B cell (primary cell): ENCODE results near the gene LMNB1. TPM values are rescaled to one million over a fixed set of nuclear protein-coding genes. Genes with fewer than 3 reads are reported as not detected.

Experiments used
- ATAC-seq: fragments of 200-7000 bp; cut with Tn5 transposase; one replicate; pipeline ENCODE4 v1.10.0; 2021; ENCODE audit warnings: low read depth, mild to moderate bottlenecking, moderate number of reproducible peaks, moderate library complexity
- CTCF ChIA-PET: fragments of 350-600 bp; sonication (Branson Sonifier 250); formaldehyde crosslinking; loops from one replicate; lab custom pipeline; 2021; ENCODE audit warnings: antibody characterized with exemption, inconsistent platforms; lab: Charles Lee
- POLR2A ChIA-PET: fragments of 350-600 bp; sonication (Branson Sonifier 250); formaldehyde crosslinking; loops from one replicate; lab custom pipeline; 2021; ENCODE audit warnings: antibody characterized with exemption; lab: Charles Lee
- DNase-seq: peaks from one replicate; pipeline ENCODE4 v3.0.0; 2013
- H2AFZ ChIP-seq: 2 replicates; pipeline ENCODE4 v1.6.1; 2012; ENCODE audit warnings: mild to moderate bottlenecking, low read depth, low read length; ENCODE audit not compliant: insufficient read depth, poor library complexity, severe bottlenecking
- H3K27ac ChIP-seq, 2 donors: 1 replicate in 1 of 2; 2 replicates in 1 of 2; pipeline ENCODE4 v1.5.1; 2012 to 2013; ENCODE audit warnings: low read length in 2 of 2, mild to moderate bottlenecking in 2 of 2, moderate library complexity in 1 of 2
- H3K27me3 ChIP-seq, 4 experiments: fragments of 200-600 bp in 1 of 4; sonication (generic) in 1 of 4; replicated peaks in 1 of 4; 1 replicate in 2 of 4; 2 replicates in 2 of 4; pipeline versions ENCODE4 v1.6.1 to v1.7.0; 2013 to 2016; ENCODE audit warnings: low read length in 3 of 4, mild to moderate bottlenecking in 2 of 4, mixed read lengths in 1 of 4, moderate library complexity in 1 of 4; ENCODE audit not compliant: insufficient read depth in 4 of 4, control insufficient read depth in 3 of 4; ENCODE audit errors: control extremely low read depth in 1 of 4
- H3K36me3 ChIP-seq, 2 experiments: replicated peaks in 1 of 2; 1 replicate in 1 of 2; 2 replicates in 1 of 2; pipeline versions ENCODE4 v1.6.1 to v1.7.1; 2013; ENCODE audit warnings: low read length in 1 of 2; ENCODE audit not compliant: insufficient read depth in 2 of 2, control insufficient read depth in 1 of 2; ENCODE audit errors: control extremely low read depth in 1 of 2, extremely low read depth in 1 of 2
- H3K4me1 ChIP-seq, 2 donors: fragments of 200-600 bp in 1 of 2; sonication (generic) in 1 of 2; 1 replicate in 1 of 2; 2 replicates in 1 of 2; pipeline versions ENCODE4 v1.5.1 to v1.6.1; 2013 to 2017; ENCODE audit warnings: low read length in 2 of 2; ENCODE audit not compliant: control insufficient read depth in 2 of 2, insufficient read depth in 2 of 2
- H3K4me2 ChIP-seq: replicated peaks from 2 replicates; pipeline ENCODE3; 2012; ENCODE audit warnings: mild to moderate bottlenecking, low read depth, low read length; ENCODE audit not compliant: poor library complexity, severe bottlenecking
- H3K4me3 ChIP-seq, 5 experiments: fragments of 200-600 bp in 1 of 5; sonication (generic) in 1 of 5; 1 replicate in 3 of 5; 2 replicates in 2 of 5; pipeline versions ENCODE4 v1.5.1 to v1.7.0; 2011 to 2016; ENCODE audit warnings: low read length in 4 of 5, mild to moderate bottlenecking in 4 of 5, low read depth in 2 of 5, control low read depth in 1 of 5, moderate library complexity in 1 of 5; ENCODE audit not compliant: insufficient read depth in 1 of 5; ENCODE audit errors: control extremely low read depth in 1 of 5, extremely low read depth in 1 of 5
- H3K79me2 ChIP-seq: fragments of 200-600 bp; sonication (generic); one replicate; pipeline ENCODE4 v1.6.0; 2016; ENCODE audit warnings: low read length; ENCODE audit not compliant: control insufficient read depth, insufficient read depth
- H3K9ac ChIP-seq: fragments of 200-600 bp; sonication (generic); 2 replicates; pipeline ENCODE4 v1.6.1; 2017; ENCODE audit warnings: mild to moderate bottlenecking, low read length, moderate library complexity
- H3K9me3 ChIP-seq, 3 donors: one replicate each; pipeline versions ENCODE4 v1.6.1 to v1.7.1; 2013; ENCODE audit warnings: low read length in 2 of 3; ENCODE audit not compliant: control insufficient read depth in 2 of 3, insufficient read depth in 1 of 3; ENCODE audit errors: control extremely low read depth in 1 of 3
- H4K20me1 ChIP-seq: 2 replicates; pipeline ENCODE4 v1.6.0; 2012; ENCODE audit warnings: mild to moderate bottlenecking, low read length; ENCODE audit not compliant: insufficient read depth, control insufficient read depth, poor library complexity, severe bottlenecking
- H3K27ac Mint-ChIP-seq: one replicate; pipeline ENCODE4 v1.8.0; 2021; ENCODE audit warnings: mixed read lengths
- H3K27me3 Mint-ChIP-seq: one replicate; pipeline ENCODE4 v1.8.0; 2021; ENCODE audit warnings: mixed read lengths
- H3K4me1 Mint-ChIP-seq: one replicate; pipeline ENCODE4 v1.8.0; 2021; ENCODE audit warnings: mixed read lengths
- H3K4me3 Mint-ChIP-seq: one replicate; pipeline ENCODE4 v1.8.0; 2021; ENCODE audit warnings: mixed read lengths
- H3K9me3 Mint-ChIP-seq: one replicate; pipeline ENCODE4 v1.8.0; 2022; ENCODE audit warnings: mixed read lengths; ENCODE audit not compliant: insufficient read depth
- EZH2 ChIP-seq: IDR thresholded peaks from 2 replicates; pipeline ENCODE4 v1.6.1; 2012; ENCODE audit warnings: borderline replicate concordance, low read depth, mild to moderate bottlenecking, moderate library complexity, low read length; ENCODE audit not compliant: insufficient read depth, poor library complexity, severe bottlenecking
- WGBS: methylation state at CpG from one replicate; pipeline ENCODE4 v1.1.5; 2013; ENCODE audit warnings: missing lambda C conversion rate; ENCODE audit not compliant: insufficient coverage; 5-methylcytosine and 5-hydroxymethylcytosine counted together
- intact Hi-C: fragments of 100-400 bp; cut with micrococcal nuclease; formaldehyde crosslinking; loops from one replicate; pipeline ENCODE4 v1.10.0; 2022
- polyA plus RNA-seq: library from polyadenylated mRNA; depleted of rRNA; stranded (reverse); fragments of >200 nt; gene quantifications from 2 replicates; pipeline ENCODE4 v1.2.3, GENCODE V29; 2012
- total RNA-seq, 2 donors: library from RNA; stranded (reverse); fragments of 120-200 nt in 1 of 2; gene quantifications; 1 replicate in 1 of 2; 2 replicates in 1 of 2; pipeline versions ENCODE4 v1.2.3 to v1.2.4, GENCODE V29; 2013 to 2022
- TF ChIP-seq, protein P1 (sequence below): fragments of 200-600 bp; IDR thresholded peaks from one replicate; pipeline ENCODE4 v1.8.0; 2022; ENCODE audit warnings: antibody characterized with exemption, mild to moderate bottlenecking

The LMNB1 gene
- total and polyA plus RNA-seq, 2 donors (not counting 1 experiment from before 2014, with no cell fraction given): 10.5 to 25.1 TPM

DNA sequence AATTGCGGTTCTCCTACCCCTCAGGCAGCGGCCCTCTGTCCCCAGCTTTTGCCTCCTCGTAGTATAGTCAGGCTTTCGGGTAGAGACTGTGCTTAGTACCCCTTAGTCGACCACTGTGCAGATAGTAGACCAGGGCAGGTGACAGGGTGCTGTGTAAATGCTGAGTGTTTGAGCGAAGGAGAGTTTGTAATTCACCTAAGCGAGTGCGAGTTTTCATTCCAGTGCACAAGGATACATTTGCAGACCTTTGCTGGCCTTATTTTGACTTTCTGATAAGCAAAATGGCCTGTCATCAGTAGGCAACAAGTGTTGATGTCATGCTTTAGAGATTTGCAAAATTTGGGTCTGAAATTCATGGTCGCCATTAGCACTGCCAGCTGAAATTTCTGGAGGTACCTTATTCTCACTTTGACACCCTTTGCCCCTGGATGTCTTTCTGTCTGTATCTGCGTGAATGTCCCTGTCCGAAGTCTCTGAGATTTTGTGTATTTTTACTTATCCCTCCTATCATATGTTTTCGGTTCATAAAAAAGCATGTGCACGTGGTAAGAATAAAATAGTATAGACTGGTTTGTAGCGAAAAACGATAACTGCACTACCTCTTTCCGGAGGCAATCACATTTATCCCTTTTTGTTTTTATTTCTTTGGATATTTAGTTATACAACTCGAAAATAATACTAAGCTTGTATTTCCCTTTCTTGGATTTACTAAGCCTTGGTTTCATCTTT lies 1.9 kb downstream of the LMNB1 start:
- Mint-ChIP-seq H3K27ac (peak overlapping the region; percentile 99), H3K4me1 (peaks cover 35% of the 10 kb centered on the region), H3K9me3 (no peaks in the 10 kb centered on the region), H3K27me3 (no peaks in the 10 kb centered on the region), H3K4me3 (peak overlapping the region; percentile 92)
- Histone ChIP-seq H3K27me3 (no peaks in the 10 kb centered on the region), H3K27ac (peak overlapping the region; percentile 88 to 97), H4K20me1 (peaks cover 4% of the 10 kb centered on the region), H2AFZ (peak overlapping the region; percentile 97), H3K4me1 (peaks cover 19 to 32% of the 10 kb centered on the region in 2 donors), H3K36me3 (no peaks in the 10 kb centered on the region), H3K4me3 (peak overlapping the region; percentile 78 to 96 (median 81)), H3K4me2 (peak overlapping the region; percentile 85), H3K9ac (peak overlapping the region; percentile 84), H3K79me2 (peaks cover 52% of the 10 kb centered on the region), H3K9me3 (peaks cover 0 to 3% (median 0%) of the 10 kb centered on the region in 3 donors)
- TF ChIP-seq, protein P1, sequence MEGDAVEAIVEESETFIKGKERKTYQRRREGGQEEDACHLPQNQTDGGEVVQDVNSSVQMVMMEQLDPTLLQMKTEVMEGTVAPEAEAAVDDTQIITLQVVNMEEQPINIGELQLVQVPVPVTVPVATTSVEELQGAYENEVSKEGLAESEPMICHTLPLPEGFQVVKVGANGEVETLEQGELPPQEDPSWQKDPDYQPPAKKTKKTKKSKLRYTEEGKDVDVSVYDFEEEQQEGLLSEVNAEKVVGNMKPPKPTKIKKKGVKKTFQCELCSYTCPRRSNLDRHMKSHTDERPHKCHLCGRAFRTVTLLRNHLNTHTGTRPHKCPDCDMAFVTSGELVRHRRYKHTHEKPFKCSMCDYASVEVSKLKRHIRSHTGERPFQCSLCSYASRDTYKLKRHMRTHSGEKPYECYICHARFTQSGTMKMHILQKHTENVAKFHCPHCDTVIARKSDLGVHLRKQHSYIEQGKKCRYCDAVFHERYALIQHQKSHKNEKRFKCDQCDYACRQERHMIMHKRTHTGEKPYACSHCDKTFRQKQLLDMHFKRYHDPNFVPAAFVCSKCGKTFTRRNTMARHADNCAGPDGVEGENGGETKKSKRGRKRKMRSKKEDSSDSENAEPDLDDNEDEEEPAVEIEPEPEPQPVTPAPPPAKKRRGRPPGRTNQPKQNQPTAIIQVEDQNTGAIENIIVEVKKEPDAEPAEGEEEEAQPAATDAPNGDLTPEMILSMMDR: no peak
- no peak for TF ChIP-seq EZH2
- DNase-seq (no peak), ATAC-seq (no peak)
- CTCF ChIA-PET: interaction anchor here (1.1 to 10.9 kb wide), 14 partner anchors 8 to 294 kb away, joined by 3 to 289 read pairs (median 12); partner anchors contain the start of genes C5orf63 and PHAX
- POLR2A ChIA-PET: interaction anchor here (0.5 to 1.6 kb wide), 6 partner anchors 16 to 118 kb away, joined by 3 to 8 read pairs (median 4); no protein-coding TSS in a partner anchor
- WGBS: 5% methylated on average over 9 of the region's 17 CpGs
- intact Hi-C loops: loop anchor here (1.0 to 5.0 kb wide), 5 partner anchors 31 to 1303 kb away; partner anchors contain the start of genes ALDH7A1, PHAX, PRRC1 and SLC12A2
